Vein endothelial cell (primary cell): Measurements from ENCODE around the gene CFAP99. TPM values are rescaled to one million over a fixed set of nuclear protein-coding genes. Genes with fewer than 3 reads are reported as not detected.

Experiments used
- total RNA-seq: library from RNA; depleted of rRNA; stranded (reverse); fragments of >200 nt; gene quantifications from 2 replicates; pipeline ENCODE4 v1.2.3, GENCODE V29; 2012

CFAP99 gene
- 0.19 TPM in 1 of 2 replicates, not detected in the other for total RNA-seq

DNA sequence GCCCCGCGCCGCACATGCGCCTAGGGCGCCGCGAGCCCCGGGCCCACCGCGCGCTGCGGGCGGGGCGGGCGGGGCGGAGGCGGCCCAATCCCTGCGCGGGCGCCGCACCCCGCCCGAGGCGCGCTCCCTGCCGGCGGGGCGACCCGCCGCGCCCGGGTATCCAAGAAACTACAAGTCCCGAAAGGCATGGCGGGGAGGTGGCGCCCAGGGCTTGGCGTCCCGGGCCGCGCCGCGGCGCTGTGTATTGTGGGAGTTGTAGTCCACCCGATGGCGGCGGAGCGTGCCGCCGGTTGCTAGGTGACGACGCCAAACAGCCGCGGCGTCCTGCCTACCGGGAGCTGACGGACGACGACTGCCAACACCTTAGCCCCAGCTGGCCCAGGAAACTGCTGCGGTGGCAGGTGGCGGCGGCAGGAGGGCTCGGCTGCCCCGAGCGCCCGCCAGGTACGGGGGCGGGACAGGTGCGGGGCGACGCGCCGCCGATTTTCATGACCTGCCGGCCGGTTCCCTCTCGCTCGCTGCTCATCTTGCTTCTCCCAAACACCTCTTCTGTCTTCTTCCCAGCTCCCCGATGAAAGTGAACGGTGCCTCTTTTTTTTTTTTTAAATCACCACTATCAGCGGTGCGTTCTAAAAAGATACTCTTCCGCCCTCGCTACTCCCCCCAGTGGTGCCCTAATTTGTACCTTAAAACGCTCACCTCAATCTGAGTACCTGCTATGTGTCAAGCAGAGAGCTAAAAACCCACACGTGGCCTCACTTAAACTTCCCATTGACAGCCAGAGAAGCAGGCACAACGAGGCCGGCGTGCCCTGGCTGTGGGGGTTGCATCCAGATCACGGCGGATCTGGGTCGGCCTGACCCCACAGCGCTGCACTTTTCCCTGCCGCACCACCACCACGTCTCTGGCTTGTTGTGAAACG, at the start of gene CFAP99:
TSS of gene CFAP99 (plus strand) at position 306 of the 922 bp plus-strand sequence.

DNA sequence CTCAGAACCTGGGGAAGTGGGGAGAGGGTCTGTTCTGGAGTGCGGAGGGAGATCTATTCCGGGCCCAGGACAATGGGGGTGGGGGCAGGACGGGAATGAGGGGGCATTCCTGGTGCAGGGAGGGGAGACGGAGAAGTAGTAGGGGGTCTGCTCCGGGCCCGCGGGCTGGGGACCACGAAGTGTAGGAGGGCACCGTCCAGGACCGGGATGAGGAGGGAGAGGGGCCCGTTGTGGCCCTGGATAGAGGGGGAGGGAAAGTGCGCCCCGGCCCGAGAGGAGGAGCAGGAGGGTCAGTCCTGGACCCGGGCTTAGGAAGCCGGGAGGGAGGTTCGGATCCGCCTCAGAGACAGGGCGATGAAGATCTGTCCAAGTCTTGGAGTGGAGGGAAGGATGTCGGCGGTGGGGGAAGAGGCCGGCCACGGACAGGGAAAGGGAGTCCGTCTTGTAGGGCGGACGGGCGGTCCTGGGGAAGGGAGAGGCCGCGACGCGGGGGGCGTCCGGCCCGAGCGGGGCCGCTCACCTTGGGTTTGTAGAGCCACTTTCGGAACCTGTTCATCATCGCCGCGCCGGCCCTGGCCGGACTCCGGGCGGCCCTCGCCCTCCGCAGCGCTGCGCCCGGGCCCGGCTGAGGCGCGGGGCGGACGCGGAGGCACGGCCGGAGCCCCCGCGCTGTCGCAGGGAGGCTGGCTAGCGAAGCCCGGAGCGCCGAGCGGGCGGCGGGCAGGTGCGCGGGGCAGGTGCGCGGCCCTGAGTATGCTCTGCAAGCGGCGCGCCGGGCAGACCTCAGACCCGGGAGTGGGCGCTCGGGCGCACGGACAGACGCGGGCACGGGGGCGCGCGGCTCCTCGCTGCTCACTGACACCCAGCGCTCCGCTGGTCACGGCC, 748 bp upstream of the CFAP99 start, which contains the start of gene ZFYVE28:
TSS of gene ZFYVE28 (minus strand) at position 881 of the 885 bp plus-strand sequence. CDS start at position 559, 322 bp downstream.

DNA sequence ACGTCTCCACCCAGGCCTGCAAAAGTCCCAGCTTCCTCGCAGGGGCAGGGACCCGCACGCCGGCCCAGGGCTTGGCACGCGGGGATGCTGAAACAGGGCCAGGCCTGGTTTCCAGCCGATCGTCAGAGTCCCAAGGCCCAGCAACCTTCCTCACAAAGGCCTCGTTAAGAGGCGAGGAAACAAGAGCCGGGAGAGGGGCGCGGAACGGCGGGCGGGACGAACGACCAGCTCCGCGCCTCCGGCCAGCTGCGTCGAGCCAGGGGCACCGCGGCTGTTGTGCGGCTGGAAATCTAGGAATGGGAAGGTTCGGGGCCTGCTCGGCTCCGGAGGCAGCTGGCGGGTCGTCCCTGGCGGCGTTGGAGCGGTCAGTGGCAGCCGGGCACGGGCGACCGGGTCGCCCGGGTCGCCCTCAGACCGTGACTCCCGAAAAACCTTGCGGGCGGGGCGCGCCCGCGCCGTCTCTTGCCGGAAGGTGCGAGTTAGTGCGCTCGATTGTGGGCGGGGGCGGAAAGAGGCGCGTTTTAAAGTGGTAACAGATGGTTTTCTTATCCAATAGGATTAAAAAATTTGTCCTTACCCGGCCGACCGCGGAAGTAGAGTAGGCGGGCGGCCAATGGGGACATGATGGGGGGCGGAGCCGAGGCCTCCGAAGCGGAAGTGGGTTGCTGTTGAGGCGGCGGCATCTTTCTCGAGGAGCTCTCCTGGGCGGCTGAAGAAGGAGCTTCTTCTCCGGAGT, 49.9 kb downstream of the CFAP99 start, which contains the start of gene RNF4:
TSS of gene RNF4 (plus strand) at position 651 of the 736 bp plus-strand sequence. CDS start 21,388 bp downstream, outside the sequence.

Other genes starting within 250 kb of the CFAP99 start
- 7.8 and 13.6 TPM in 2 replicates for gene HAUS3, start 176.8 kb upstream of the CFAP99 start, total RNA-seq
- gene POLN, start 176.8 kb upstream of the CFAP99 start, total RNA-seq = 2.0 TPM in 2 replicates
- 72.3 and 97.3 TPM in 2 replicates for gene MXD4, start 156.8 kb upstream of the CFAP99 start, total RNA-seq
- gene ZFYVE28, start 310 bp upstream of the CFAP99 start, total RNA-seq = 8.5 and 11.4 TPM in 2 replicates
- gene RNF4, start 50.2 kb downstream of the CFAP99 start, total RNA-seq = 73.5 and 101 TPM in 2 replicates
- 23.7 and 24.5 TPM in 2 replicates for gene FAM193A, start 117.7 kb downstream of the CFAP99 start, total RNA-seq